Right atrium auricular region (tissue), 2 donors: ENCODE measurements around the gene VRK3. TPM values are rescaled to one million over a fixed set of nuclear protein-coding genes. Genes with fewer than 3 reads are reported as not detected.
"Not testable (repeated sequence)": the region's sequence is repeated elsewhere in the genome, so short reads cannot be mapped to it uniquely, and the experiment has no call there.

Source experiments
- DNase-seq: peaks from one replicate; pipeline ENCODE4 v3.0.0-alpha.2; 2019; ENCODE audit warnings: low spot score
- H3K27ac ChIP-seq, 2 donors: fragments of 200-600 bp; sonication (generic); 1 replicate in 1 of 2; 2 replicates in 1 of 2; pipeline ENCODE4 v1.5.1; 2016 to 2019
- H3K27me3 ChIP-seq, 2 donors: fragments of 200-600 bp; sonication (generic); one replicate each; pipeline versions ENCODE4 v1.5.1 to v1.6.0; 2017 to 2019
- H3K36me3 ChIP-seq: fragments of 200-600 bp; sonication (generic); one replicate; pipeline ENCODE4 v1.5.1; 2016
- H3K4me1 ChIP-seq, 2 donors: fragments of 200-600 bp; sonication (generic); one replicate each; pipeline versions ENCODE4 v1.5.1 to v1.6.0; 2017 to 2019
- H3K4me3 ChIP-seq, 2 donors: fragments of 200-600 bp; sonication (generic); 1 replicate in 1 of 2; 2 replicates in 1 of 2; pipeline ENCODE4 v1.5.1; 2017 to 2019; ENCODE audit warnings: mild to moderate bottlenecking in 1 of 2, moderate library complexity in 1 of 2
- H3K9me3 ChIP-seq, 2 donors: fragments of 200-600 bp; sonication (generic); one replicate each; pipeline ENCODE4 v1.5.1; 2019
- CTCF ChIP-seq, 2 donors: fragments of 200-600 bp; sonication (generic); IDR thresholded peaks; one replicate each; pipeline ENCODE4 v1.5.1; 2019; ENCODE audit warnings: antibody characterized with exemption in 2 of 2
- total RNA-seq, 2 donors: library from RNA; depleted of rRNA; stranded (reverse); fragments of >200 nt; gene quantifications; one replicate each; pipeline ENCODE4 v1.1.0, GENCODE V29; 2016

Gene VRK3
- total RNA-seq, 2 donors from 2014 or later, result 20.5 to 25.5 TPM

GRCh38 chr19:49951806-49952478, 73.2 kb downstream of the VRK3 start:
- peaks cover 0 to 27% of the 10 kb centered on the region in 2 donors for H3K4me1 ChIP-seq
- H3K27ac ChIP-seq, result no peak overlapping the region
- H3K27me3 ChIP-seq, result no peaks in the 10 kb centered on the region
- no peaks in the 10 kb centered on the region for H3K9me3 ChIP-seq
- TF ChIP-seq CTCF (IDR thresholded peaks at IDR 0.05), result no peak
- no peaks in the 10 kb centered on the region for H3K36me3 ChIP-seq
- H3K4me3 ChIP-seq, result no peak overlapping the region
- no peak for DNase-seq

- H3K27me3 ChIP-seq, result no peaks in the 10 kb centered on the region
- no peak for TF ChIP-seq CTCF (IDR thresholded peaks at IDR 0.05)
These were observed 74.1 kb downstream of the VRK3 start for GRCh38 chr19:49950956-49951526.

GRCh38 chr19:49950590-49950948, 74.6 kb downstream of the VRK3 start:
- Histone ChIP-seq H3K9me3 (no peaks in the 10 kb centered on the region), H3K36me3 (no peaks in the 10 kb centered on the region), H3K4me1 (peaks cover 0 to 21% of the 10 kb centered on the region in 2 donors), H3K27me3 (no peaks in the 10 kb centered on the region), H3K4me3 (no peak overlapping the region), H3K27ac (no peak overlapping the region)
- no peak for DNase-seq
- TF ChIP-seq CTCF (IDR thresholded peaks at IDR 0.05), result no peak

More at GRCh38 chr19:49950956-49951526, 74.1 kb downstream of the VRK3 start:
- Histone ChIP-seq H3K4me1 (peaks cover 0 to 25% of the 10 kb centered on the region in 2 donors), H3K27ac (no peak overlapping the region), H3K36me3 (no peaks in the 10 kb centered on the region), H3K4me3 (no peak overlapping the region), H3K9me3 (no peaks in the 10 kb centered on the region)
- DNase-seq, result no peak

- no peak overlapping the region for H3K27ac ChIP-seq
- no peak for TF ChIP-seq CTCF (IDR thresholded peaks at IDR 0.05)
- H3K36me3 ChIP-seq, result no peaks in the 10 kb centered on the region
- H3K27me3 ChIP-seq, result no peaks in the 10 kb centered on the region
- no peaks in the 10 kb centered on the region for H3K9me3 ChIP-seq
- H3K4me3 ChIP-seq, result no peak overlapping the region
- peaks cover 0 to 16% of the 10 kb centered on the region in 2 donors for H3K4me1 ChIP-seq
- DNase-seq, result no peak
These were observed 75.2 kb downstream of the VRK3 start for GRCh38 chr19:49949742-49950589.

- Histone ChIP-seq H3K4me1 (no peaks in the 10 kb centered on the region), H3K4me3 (no peak overlapping the region), H3K36me3 (no peaks in the 10 kb centered on the region), H3K27ac (no peak overlapping the region), H3K27me3 (no peaks in the 10 kb centered on the region), H3K9me3 (no peaks in the 10 kb centered on the region)
- no peak for TF ChIP-seq CTCF (IDR thresholded peaks at IDR 0.05)
- DNase-seq, result no peak
These were observed 78.8 kb downstream of the VRK3 start for GRCh38 chr19:49946415-49946814.

- H3K27ac ChIP-seq, H3K4me3 ChIP-seq, H3K27me3 ChIP-seq, H3K9me3 ChIP-seq, H3K36me3 ChIP-seq, DNase-seq, H3K4me1 ChIP-seq: not testable (repeated sequence)
These were observed 80.6 kb downstream of the VRK3 start for GRCh38 chr19:49944567-49944966.
